SU-DHL-6 (cell line): Measurements from ENCODE around the gene UBE4B.
"Not testable (repeated sequence)": the region's sequence is repeated elsewhere in the genome, so short reads cannot be mapped to it uniquely, and the experiment has no call there.

Source experiments
- H2AFZ ChIP-seq: fragments of 200-600 bp; sonication (generic); 2 replicates; pipeline ENCODE4 v1.6.1; 2014; ENCODE audit warnings: low read depth, mild to moderate bottlenecking, moderate library complexity, mixed read lengths, antibody characterized with exemption, low read length; ENCODE audit not compliant: severe bottlenecking
- H3F3A ChIP-seq: fragments of 200-600 bp; shearing (Covaris generic); 2 replicates; pipeline ENCODE4 v1.6.0; 2016; ENCODE audit warnings: antibody characterized with exemption, mild to moderate bottlenecking; ENCODE audit not compliant: insufficient read depth
- H3K27ac ChIP-seq: fragments of 200-600 bp; sonication (generic); 2 replicates; pipeline ENCODE4 v1.5.1; 2016; ENCODE audit warnings: low read depth, mild to moderate bottlenecking, low read length, moderate library complexity, mixed read lengths
- H3K27me3 ChIP-seq: fragments of 200-600 bp; sonication (generic), shearing (Covaris generic); 2 replicates; pipeline ENCODE4 v1.6.0; 2014; ENCODE audit warnings: mild to moderate bottlenecking, low read length
- H3K36me3 ChIP-seq: fragments of 200-600 bp; sonication (generic); 2 replicates; pipeline ENCODE4 v1.6.1; 2014; ENCODE audit warnings: mild to moderate bottlenecking, low read length, mixed read lengths
- H3K4me2 ChIP-seq: fragments of 300-600, 200-600 bp; shearing (Covaris generic), sonication (generic); 2 replicates; pipeline ENCODE4 v1.6.0; 2014; ENCODE audit warnings: low read length, low read depth, mild to moderate bottlenecking; ENCODE audit not compliant: poor library complexity, severe bottlenecking
- H3K4me3 ChIP-seq: fragments of 200-600 bp; sonication (generic); 2 replicates; pipeline ENCODE4 v1.5.1; 2014; ENCODE audit warnings: antibody characterized with exemption, low read length, mild to moderate bottlenecking, mixed read lengths; ENCODE audit not compliant: insufficient read depth, poor library complexity, severe bottlenecking
- H3K79me2 ChIP-seq: fragments of 200-600 bp; sonication (generic); 2 replicates; pipeline ENCODE4 v1.6.1; 2014; ENCODE audit warnings: mild to moderate bottlenecking, low read length, moderate library complexity; ENCODE audit not compliant: insufficient read depth
- H3K9ac ChIP-seq: fragments of 200-600 bp; sonication (generic); 2 replicates; pipeline ENCODE4 v1.7.0; 2014; ENCODE audit warnings: mild to moderate bottlenecking, low read length
- H3K9me2 ChIP-seq: fragments of 200-600 bp; sonication (generic); replicated peaks from 2 replicates; pipeline ENCODE4 v1.6.1; 2014; ENCODE audit warnings: low read length; ENCODE audit not compliant: insufficient read depth
- H3K9me3 ChIP-seq: fragments of 200-600 bp; sonication (generic); 2 replicates; pipeline ENCODE4 v1.6.1; 2014; ENCODE audit warnings: low read length, mixed read lengths; ENCODE audit not compliant: insufficient read depth
- H4K20me1 ChIP-seq: fragments of 200-600 bp; sonication (generic); 2 replicates; pipeline ENCODE4 v1.6.1; 2014; ENCODE audit warnings: low read depth, mild to moderate bottlenecking, antibody characterized with exemption, low read length, moderate library complexity, mixed read lengths
- EZH2phosphoT487 ChIP-seq: fragments of 200-600 bp; sonication (generic), shearing (Covaris generic); conservative IDR thresholded peaks from 2 replicates; pipeline ENCODE4 v1.6.1; 2018; ENCODE audit warnings: mild to moderate bottlenecking, antibody characterized with exemption, low read length, moderate library complexity, mixed read lengths
- TF ChIP-seq, protein P1 (sequence below): fragments of 200-600 bp; sonication (generic); IDR thresholded peaks from one replicate; pipeline ENCODE4 v1.5.1; 2017; ENCODE audit warnings: antibody characterized with exemption, mild to moderate bottlenecking, low read length, moderate library complexity; ENCODE audit not compliant: insufficient read depth, poor library complexity, severe bottlenecking

Gene UBE4B

DNA sequence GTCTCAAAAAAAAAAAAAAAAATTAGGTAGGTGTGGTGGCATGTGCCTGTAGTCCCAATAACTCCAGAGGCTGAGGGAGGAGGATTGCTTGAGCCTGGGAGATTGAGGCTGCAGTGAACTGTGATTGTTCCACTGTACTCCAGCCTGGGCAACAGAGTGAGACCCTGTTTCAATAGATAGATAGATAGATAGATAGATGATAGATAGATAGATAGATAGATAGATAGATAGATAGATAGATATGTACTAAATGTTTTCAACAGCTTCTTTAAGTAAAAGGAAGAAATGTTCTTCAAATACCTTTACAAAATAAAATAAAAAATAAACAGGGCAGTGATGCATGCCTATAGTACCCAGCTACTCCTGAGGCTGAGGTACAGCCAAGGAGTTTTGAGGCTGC is 187.4 kb downstream of the UBE4B start:
- no peak for TF ChIP-seq EZH2phosphoT487
- TF ChIP-seq, protein P1, sequence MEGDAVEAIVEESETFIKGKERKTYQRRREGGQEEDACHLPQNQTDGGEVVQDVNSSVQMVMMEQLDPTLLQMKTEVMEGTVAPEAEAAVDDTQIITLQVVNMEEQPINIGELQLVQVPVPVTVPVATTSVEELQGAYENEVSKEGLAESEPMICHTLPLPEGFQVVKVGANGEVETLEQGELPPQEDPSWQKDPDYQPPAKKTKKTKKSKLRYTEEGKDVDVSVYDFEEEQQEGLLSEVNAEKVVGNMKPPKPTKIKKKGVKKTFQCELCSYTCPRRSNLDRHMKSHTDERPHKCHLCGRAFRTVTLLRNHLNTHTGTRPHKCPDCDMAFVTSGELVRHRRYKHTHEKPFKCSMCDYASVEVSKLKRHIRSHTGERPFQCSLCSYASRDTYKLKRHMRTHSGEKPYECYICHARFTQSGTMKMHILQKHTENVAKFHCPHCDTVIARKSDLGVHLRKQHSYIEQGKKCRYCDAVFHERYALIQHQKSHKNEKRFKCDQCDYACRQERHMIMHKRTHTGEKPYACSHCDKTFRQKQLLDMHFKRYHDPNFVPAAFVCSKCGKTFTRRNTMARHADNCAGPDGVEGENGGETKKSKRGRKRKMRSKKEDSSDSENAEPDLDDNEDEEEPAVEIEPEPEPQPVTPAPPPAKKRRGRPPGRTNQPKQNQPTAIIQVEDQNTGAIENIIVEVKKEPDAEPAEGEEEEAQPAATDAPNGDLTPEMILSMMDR, result no peak
- Histone ChIP-seq H3K27me3 (no peaks in the 10 kb centered on the region), H3K9ac (no peak overlapping the region), H4K20me1 (no peaks in the 10 kb centered on the region), H3K4me2 (no peak overlapping the region), H3K36me3 (no peaks in the 10 kb centered on the region), H3K9me2 (no peaks in the 10 kb centered on the region), H3F3A (no peaks in the 10 kb centered on the region), H3K79me2 (no peaks in the 10 kb centered on the region), H3K4me3 (no peak overlapping the region), H3K27ac (no peak overlapping the region), H2AFZ (no peak overlapping the region), H3K9me3 (no peaks in the 10 kb centered on the region)

DNA sequence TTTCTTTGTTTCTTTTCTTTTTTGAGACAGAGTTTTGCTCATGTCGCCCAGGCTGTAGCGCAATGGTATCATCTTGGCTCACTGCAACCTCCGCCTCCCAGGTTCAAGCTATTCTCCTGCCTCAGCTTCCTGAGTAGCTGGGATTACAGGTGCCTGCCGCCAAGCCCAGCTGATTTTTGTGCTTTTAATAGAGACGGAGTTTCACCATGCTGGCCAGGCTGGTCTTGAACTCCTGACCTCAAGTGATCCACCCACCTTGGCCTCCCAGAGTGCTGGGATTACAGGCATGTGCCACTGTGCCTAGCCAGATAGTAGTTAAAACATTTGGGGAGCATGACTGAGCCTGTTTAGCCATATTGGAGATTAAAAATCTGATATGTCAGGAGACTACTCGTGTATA is 187.9 kb downstream of the UBE4B start:
- H3K27ac ChIP-seq, H3K9ac ChIP-seq, H3K4me3 ChIP-seq, H2AFZ ChIP-seq, H3F3A ChIP-seq, H3K4me2 ChIP-seq, H3K9me2 ChIP-seq, H3K36me3 ChIP-seq, H4K20me1 ChIP-seq, H3K79me2 ChIP-seq, H3K27me3 ChIP-seq, H3K9me3 ChIP-seq: not testable (repeated sequence)

DNA sequence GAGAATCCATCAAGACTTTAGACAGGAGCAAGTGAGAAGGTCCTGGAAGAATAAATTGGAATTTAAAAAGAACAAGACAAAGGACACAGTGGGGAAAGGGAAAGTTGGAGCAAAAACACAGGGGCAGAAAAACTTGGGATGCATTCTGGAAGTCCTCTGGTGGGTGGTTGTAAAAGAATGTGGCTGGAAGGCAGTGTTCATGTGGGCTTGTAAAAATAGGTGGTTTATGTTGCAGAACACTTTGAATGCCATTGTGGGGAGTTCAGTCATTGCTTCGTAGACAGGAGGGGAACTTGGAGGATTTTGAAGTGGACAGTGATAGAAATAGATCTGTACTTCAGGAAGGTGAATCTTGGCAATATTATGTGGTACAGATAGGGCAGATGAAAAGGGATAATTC is 192.8 kb downstream of the UBE4B start:
- Histone ChIP-seq H4K20me1 (no peaks in the 10 kb centered on the region), H3K27me3 (no peaks in the 10 kb centered on the region), H3K4me3 (no peak overlapping the region), H3K79me2 (no peaks in the 10 kb centered on the region), H2AFZ (no peak overlapping the region), H3K9me2 (no peaks in the 10 kb centered on the region), H3K4me2 (no peak overlapping the region), H3K36me3 (no peaks in the 10 kb centered on the region), H3K9ac (no peak overlapping the region), H3F3A (no peaks in the 10 kb centered on the region), H3K27ac (no peak overlapping the region), H3K9me3 (no peaks in the 10 kb centered on the region)
- TF ChIP-seq, protein P1, result no peak
- no peak for TF ChIP-seq EZH2phosphoT487

DNA sequence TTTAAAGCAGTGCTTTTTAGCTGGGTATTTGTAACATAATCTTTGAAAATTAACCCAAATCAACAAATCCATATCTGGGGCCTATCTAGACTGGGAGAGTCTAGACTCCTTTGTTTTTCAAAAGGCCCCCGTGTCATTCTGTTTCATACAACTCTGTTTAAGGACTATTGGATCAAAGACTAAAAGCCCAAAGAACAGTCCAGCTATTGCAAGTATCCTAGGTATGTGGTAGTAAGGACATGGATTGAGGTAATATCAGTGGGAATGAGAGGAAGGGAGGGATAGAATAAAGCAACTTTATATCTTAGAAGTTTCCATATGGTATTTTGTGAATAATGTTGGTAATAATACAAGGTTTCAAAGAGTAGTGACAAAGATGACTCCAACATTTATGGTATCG is 195.8 kb downstream of the UBE4B start:
- Histone ChIP-seq H3K9ac (no peak overlapping the region), H3K27me3 (no peaks in the 10 kb centered on the region), H3K36me3 (no peaks in the 10 kb centered on the region), H3K79me2 (no peaks in the 10 kb centered on the region), H3K4me2 (no peak overlapping the region), H3K27ac (no peak overlapping the region), H3K4me3 (no peak overlapping the region), H2AFZ (no peak overlapping the region), H3F3A (no peaks in the 10 kb centered on the region), H3K9me2 (no peaks in the 10 kb centered on the region), H3K9me3 (no peaks in the 10 kb centered on the region), H4K20me1 (no peaks in the 10 kb centered on the region)
- TF ChIP-seq, protein P1, result no peak
- no peak for TF ChIP-seq EZH2phosphoT487
